ENCODE results near the gene OR2T11.
A peak's percentile ranks its signal among the peaks of the same experiment; 100 is the strongest.
"Not testable (repeated sequence)": the region's sequence is repeated elsewhere in the genome, so short reads cannot be mapped to it uniquely, and the experiment has no call there.

Gene OR2T11

DNA sequence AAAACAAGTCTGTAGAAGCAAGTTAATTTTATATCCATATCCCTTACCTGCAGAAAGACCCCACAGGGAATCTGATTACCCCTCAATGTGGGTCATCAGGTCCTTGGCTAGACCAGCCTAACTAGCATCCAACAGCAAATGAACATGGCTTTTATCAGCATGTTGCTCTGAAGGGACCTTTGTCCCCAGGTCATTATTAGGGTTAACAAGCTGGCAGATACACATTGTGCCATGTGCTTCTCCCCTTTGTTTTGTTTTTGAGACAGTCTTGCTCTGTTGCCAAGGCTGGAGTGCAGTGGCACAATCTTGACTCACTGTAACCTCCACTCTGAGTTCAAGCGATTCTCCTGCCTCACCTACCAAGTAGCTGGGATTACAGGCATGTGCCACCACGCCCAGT lies at the start of gene OR2T11:
Gene OR2T11 (minus strand): TSS at position 101 of the 400 bp plus-strand sequence. CDS start 7,963 bp downstream, outside the sequence.
- not testable (repeated sequence) for DNase-seq

GRCh38 chr1:248681651-248682050 lies 46.8 kb upstream of the OR2T11 start:
- DNase-seq, result no peak

- peak; percentile 38 for DNase-seq
These were observed 35.1 kb upstream of the OR2T11 start for GRCh38 chr1:248670003-248670402.

DNA sequence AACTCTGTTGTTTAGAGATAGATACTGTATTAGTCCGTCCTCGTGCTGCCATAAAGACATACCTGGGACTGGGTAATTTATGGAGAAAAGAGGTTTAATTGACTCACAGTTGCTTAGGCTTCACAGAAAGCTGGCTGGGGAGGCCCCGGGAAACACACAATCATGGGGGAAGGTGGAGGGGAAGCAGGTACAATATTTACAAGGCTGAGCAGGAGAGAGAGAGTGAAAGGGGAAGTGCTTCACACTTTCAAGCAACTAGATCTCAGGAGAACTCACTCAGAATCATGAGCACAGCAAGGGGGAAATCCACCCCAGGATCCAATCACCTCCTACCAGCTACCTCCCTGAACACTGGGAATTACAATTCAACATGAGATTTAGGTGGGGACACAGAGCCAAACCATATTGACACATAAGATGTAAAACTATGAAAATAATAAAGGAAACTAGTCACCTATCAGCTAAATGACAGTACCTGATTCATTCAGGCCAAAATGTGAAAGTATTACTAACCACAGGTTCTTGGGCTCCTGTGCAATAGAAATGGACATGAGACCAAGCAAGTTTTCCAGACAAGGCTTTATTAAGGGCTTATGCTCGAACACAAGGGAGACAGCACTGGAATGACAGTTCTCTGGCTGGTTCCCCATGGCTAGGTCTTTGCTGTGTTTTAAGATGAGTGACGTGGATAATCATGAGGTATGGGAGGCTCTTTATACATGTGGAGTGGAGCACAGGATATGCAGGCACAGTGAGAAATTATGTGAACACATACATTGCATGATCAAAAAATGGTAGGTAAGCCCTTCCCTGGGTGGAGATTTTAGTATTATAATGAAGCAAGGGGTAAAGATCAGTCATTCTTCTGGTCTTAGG lies 28.8 kb upstream of the OR2T11 start:
- DNase-seq, result not testable (repeated sequence)

DNA sequence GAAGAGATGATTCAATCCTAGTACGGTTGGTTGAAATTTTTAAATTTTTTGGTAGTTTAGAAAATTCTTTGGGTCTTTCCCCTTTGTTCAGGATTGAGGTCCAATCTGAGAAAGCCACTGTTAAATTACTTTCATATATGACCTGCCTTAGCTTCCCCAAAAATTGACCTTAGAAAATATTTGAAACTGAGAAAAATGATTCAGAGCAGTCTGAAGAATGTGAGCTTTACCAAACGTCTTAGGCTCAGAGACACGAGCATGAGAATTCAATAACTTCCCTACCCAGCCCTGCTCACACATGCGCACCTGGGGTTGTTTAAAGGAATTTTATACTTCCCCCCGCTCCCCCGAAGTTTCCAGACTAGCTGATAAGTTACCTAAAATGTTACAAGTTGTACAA lies 21.9 kb upstream of the OR2T11 start:
- not testable (repeated sequence) for DNase-seq

- not testable (repeated sequence) for DNase-seq
These were observed 20.5 kb upstream of the OR2T11 start, which contains the start of gene OR2T27 for GRCh38 chr1:248655354-248655753. Gene OR2T27 (minus strand): TSS chr1:248655528. CDS start chr1:248650884, 4,644 bp downstream.

DNA sequence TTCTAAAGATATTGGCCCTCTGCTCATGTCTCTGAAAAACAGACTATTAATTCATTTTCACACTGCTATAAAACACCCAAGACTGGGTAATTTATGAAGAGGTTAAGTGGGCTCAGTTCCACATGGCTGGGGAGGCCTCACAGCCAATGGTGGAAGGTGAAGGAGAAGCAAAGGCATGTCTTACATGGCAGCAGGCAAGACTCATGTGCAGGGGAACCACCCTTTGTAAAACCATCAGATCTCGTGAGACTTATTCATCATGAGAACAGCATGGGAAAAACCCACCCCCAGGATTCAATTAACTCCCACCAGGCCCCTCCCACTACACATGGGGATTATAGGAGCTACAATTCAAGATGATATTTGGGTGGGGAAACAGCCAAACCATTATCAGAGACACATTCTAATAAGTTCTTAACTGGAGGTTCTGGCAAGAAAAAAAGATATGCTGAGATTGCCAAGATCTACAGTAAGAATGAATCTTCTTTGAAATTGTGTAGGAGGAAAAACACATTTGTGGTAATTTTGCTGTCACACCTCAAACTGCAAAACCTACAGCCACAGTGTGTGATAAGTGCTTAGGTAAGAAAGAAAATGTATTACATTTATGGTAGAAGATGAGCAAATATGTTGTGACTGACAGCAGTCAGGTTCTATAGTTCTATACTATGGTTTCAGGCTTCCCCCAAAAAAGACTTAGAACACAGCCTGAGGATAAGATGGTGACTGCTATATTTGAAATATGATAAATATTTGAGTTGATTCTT lies 14.1 kb upstream of the OR2T11 start:
- not testable (repeated sequence) for DNase-seq

GRCh38 chr1:248645178-248645577 lies 10.3 kb upstream of the OR2T11 start, which contains the start of gene OR2T35:
Gene OR2T35 (minus strand): TSS chr1:248645278. CDS start chr1:248639258, 6,020 bp downstream.
- DNase-seq, result not testable (repeated sequence)

- not testable (repeated sequence) for DNase-seq
These were observed 8.2 kb upstream of the OR2T11 start for GRCh38 chr1:248642971-248643651.

DNA sequence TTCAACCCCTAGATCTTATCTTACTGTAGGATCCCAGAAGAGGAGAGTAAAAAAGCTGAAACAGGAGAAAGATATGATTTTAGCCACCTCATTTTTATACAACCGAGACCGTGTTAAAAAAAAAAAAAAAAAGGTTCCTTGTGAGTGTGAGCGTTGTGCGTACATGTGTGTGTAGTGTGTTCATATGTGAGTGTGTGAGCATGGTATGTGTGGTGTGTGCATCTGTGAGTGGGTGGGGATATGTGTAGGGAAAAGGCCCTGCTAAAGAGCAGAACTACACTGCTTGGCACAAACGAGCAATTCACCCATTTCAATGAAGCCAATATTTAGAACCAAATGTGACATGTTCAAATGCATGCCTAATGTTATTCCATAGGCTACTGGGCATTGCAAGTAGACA lies 6.7 kb upstream of the OR2T11 start:
- not testable (repeated sequence) for DNase-seq

DNA sequence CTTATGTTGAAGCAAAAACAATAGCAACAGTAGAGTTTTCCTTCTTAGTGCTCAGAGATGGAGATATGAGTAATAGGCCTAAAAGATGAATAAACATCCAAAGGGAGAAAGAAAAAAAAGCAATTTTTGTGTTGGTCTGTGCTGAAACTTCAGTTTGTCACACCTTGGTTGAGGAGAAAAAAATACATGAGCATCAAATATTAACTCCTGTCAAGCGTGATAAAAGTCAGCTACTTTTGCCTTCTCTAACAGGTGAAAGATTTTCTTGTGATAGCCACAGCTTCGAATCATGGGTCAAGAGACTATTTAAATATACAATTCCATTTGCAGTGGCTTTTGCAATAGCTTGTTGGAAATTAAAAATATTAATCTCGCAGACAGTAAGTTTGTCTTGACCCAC lies 6.0 kb upstream of the OR2T11 start:
- not testable (repeated sequence) for DNase-seq

DNA sequence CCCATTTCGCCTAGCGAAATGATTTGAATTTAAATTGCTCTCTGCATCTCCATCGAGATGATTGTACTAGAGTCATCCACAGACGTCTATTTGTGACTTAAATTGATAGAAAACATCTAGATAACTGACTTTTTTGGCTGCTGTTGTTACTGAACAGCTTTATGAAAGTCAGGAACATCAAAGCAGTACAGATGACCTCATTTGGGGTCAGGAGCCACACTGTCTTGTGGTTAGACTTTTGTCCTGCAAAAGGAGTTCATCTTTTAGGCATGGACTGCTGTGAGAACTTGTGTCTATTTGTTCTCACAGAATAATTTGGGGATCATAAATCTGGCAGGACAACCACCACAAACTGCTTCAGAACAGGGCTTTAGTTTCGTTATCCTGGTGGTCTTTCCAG lies 4.8 kb upstream of the OR2T11 start:
- not testable (repeated sequence) for DNase-seq

- not testable (repeated sequence) for DNase-seq
These were observed 1.7 kb upstream of the OR2T11 start for GRCh38 chr1:248636612-248637011.

DNA sequence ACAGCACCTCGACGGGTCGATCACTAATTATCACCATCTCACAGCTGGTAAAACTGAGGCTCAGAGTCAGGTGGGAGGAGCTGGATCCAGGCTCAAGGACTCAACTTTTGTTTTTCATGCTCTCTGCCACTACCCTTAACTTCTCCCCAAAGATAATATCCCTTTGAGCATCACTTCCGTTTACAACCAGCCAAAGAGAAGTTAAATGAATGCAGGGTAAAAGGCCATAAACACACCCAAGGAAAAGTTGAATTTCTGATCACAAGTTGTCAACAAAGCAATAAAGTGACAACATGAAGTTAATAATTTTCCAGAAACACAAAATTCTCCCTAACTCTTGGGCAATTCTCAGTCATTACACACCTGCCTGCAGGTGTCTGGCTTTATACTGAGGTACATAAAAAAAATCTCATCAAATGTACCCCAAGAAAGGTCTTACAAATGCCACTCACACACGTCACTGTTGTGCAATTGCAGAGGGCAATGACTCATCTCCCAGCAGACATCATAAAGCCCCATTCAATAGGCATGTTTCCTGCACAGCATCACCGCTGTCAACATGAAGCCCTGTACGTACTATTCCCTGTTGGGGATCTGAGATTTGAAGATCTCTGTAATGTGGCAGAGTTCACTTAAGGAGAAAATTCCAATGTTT lies 3.4 kb downstream of the OR2T11 start:
- DNase-seq, result peak; percentile 28

DNA sequence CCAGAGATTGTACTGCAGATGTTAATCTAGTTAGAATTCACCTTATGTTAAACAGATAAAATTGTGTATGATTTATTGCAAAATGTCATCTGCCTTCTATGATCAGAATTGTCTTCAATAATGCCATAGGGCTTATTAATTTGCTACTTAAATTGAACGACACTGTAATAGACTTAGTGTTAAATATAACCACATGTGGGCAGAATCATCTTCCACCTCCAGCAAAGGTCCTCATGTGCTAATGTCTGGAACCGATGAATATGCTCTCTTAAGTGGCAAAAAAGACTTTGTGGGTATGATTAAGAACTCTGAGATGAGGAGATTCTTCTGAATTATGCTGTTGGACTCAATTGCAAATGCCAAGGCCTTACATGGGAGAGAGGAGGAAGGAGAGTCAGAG lies 4.3 kb downstream of the OR2T11 start:
- DNase-seq, result no peak

GRCh38 chr1:248627971-248628844 lies 6.7 kb downstream of the OR2T11 start:
- DNase-seq, result no peak

DNA sequence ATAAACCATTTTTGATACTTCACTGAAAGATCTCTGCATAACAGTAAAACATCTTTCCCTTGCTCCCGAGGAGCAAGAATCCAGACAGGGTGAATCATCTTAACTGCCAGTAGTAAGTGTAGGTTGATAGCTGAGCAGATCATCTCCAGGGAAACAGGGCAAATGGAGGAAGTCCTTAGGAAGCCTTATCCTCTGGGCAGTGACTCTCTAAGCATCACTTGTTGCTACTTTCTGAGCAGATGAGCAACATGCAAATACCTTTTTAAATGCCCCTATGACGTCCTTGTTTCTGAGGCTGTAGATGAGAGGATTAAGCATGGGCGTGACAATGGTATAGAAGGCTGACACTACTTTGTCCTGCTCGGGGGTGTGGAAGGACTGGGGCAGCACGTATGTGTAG lies 8.9 kb downstream of the OR2T11 start:
- DNase-seq, result no peak

DNA sequence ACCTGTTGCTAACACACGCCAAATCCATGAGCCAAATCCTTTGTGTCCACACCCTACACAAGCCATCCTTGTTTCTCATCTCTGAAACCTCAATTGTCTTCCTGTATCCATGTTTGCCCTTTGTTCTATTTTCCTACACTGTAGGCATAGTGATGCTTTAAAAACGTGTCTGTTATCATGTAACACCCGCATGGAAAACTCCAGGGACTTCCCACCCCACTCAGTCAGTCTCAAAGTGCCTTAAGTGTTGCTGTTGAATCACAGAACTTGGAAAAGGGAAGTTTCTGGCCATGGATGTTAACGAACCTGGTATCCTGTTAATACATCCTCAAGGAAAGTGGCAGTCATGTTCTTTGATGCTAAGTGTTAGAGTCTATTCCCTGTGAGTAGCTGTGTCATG lies 9.7 kb downstream of the OR2T11 start:
- DNase-seq, result no peak

DNA sequence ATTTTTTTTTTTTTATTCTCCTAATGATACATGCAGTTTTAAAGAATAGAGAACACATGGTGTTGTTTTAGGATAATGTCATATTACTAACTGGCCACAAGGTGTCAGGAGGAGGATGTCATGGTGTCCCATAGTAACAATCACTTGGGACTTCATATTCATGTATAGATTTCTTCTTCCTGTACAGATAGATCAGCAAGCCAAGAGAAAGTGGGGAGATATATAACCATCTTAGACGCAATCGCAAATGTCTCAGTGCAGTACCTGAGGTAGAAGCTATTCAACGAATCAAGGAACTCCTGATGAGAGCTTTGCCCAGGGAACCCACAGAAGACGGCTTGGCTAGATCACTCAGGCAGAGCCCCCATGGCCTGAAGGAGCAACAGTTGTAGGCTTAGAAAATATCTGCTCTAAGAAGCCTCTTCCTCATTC lies 12.3 kb downstream of the OR2T11 start:
- DNase-seq, result peak; percentile 76

DNA sequence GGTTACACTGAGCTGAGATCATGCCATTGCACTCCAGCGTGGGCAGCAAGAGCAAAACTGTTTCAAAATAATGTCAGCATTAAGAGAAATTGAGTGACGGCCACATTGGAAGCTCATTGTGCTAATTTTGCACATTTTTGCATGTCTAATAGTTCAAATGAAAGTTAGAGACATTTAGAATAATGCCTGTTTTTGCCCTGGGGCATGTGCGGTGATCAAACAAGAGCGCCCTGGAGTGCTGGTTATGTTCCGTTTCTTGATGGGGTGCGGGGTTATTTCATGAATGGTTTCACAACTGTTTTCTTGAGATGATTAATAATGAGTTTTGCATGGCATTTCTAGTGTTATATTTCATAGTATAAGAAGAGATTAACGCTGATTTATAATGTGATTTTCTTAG lies 13.1 kb downstream of the OR2T11 start:
- no peak for DNase-seq

DNA sequence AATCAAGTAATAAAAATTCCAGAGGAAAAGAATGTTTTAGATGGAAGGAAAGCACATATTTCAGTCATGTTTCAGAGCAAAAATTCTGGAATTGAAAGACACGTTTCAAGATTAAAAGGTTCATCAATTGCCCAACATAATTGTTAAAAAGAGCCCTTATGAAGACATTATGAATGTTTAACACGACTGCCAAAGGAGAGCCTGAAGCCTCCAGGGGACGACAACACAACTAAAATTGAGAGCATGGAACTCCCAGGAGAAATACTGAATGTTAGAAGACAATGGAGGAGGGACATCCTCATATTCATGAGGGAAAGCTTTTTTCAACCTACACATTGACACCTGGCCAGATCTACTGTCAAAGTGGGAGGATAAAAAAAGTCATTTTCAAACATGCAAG lies 16.0 kb downstream of the OR2T11 start:
- DNase-seq, result peak; percentile 87
